Right ventricle myocardium superior (tissue), 1 donor: ENCODE data around the gene ZMYND10. TPM values are rescaled to one million over a fixed set of nuclear protein-coding genes. Genes with fewer than 3 reads are reported as not detected.
A peak's percentile ranks its signal among the peaks of the same experiment; 100 is the strongest.

Source experiments
- ATAC-seq: fragments of 200-7000 bp; cut with Tn5 transposase; one replicate; pipeline ENCODE4 v1.9.1; 2020; ENCODE audit warnings: mild to moderate bottlenecking; ENCODE audit not compliant: poor library complexity
- DNase-seq: peaks from one replicate; pipeline ENCODE4 v3.0.0-alpha.2; 2020
- intact Hi-C: fragments of 100-400 bp; cut with DNase I; formaldehyde crosslinking; loops from one replicate; pipeline ENCODE4 v1.11.2; 2022
- total RNA-seq: library from RNA; stranded (reverse); fragmentation: NEBNext Ultra II Directional; extraction: Animal tissue kit (Norgen Biotek cat#: 25700); gene quantifications from one replicate; pipeline ENCODE4 v1.2.1, GENCODE V29; 2021
- donor health status: DM: no; HTN: yes; CAD: no; lungs with severe emphysema.

The ZMYND10 gene
- total RNA-seq, 1 donor from 2014 or later = not detected

DNA sequence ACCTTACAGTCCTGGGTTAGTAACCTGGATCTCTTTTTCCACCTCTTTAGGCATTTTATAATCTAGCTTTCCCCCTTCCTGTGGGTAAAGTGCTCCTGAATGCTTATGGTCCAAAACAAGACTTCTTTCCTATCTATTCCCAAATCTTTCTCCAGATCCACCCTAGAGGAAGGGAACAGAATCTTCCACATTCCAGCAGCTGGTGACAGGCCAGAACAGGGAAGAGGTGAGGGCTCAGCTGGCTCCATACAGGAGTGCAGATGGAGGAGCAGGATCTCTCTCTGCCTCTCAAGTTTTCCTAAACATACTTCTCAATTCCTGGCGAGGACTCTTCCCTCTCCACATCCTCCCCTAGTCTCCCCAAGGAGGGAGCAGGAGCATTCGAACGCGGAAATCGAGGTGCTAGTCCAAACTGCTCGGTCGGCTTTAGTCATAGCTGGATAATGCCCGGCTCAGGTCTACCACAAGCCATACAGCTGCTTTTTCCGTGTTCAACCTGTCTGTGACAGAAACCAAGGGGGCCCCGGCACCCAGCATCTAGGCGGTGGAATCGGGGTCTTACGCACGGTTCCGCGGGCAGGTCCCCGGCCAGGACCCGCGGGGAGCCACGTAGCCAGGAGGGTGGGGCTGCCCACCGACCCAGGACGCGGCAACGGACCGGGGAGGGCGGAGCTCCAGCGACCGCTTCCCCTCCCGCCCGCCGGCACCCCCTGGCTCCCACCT lies 8.9 kb downstream of the ZMYND10 start:
- no peak for DNase-seq
- intact Hi-C loops = no loop called here
- no peak for ATAC-seq

DNA sequence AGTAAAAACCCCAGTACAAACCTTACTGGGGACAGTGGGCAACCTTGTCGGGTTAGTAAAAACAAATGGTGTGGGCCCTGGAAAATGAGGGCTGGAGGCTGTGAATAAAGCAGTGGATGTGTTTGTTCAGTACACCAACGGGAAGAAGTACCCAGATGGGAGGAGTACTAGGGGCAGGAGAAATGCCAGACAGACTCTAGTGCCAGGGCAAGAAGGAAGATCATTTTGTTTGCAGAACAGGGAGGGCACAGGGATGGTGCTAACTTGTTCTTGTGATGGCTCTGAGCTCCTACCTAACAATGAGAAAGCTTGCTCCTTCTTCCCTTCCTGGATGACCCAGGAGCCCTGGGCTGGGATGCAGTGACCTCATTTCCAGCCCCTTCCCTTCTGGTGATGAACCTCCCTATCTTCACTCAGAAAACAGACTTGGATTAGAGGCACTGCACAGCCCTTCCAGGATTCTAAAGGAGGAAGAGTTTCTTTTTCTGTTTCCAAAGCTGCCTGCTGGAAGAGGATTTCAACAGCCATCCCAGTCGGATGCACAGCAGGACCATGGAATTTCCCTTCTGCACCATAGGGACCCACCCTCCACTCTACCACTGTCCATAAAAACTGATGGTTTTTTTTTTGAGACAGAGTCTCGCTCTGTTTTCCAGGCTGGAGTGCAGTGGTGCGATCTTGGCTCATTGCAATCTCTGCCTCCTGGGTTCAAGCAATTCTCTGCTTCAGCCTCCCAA lies 11.0 kb downstream of the ZMYND10 start:
- intact Hi-C loops = no loop called here

DNA sequence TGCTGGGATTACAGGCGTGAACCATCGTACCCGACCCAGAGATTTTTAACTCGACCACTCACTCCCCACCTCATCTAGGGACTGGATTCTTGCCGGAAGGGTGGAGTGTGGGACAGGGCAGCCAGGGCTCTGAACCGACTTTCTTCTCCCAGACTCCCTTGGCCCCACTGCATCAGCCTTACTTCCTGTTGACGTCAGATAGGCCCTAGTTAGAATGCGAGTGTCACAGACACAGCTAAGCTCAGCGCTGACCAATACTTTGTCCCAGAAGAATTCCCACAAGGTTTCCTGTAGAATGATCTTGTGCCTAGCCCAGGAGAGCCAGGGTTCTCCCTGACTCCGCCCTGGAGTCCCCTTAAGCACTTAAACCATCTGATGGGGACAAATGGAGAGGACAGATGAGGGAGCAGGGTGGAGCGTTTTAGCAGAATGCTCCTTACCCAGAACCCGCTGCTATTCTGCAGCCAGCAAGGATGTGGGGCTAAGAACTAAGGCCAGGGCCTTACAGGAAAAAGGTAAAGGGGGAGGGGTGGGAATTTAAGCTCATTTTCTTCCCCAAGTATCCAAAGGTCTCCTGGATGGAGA lies 11.7 kb downstream of the ZMYND10 start:
- intact Hi-C loops = no loop called here
- ATAC-seq (peak; percentile 5), DNase-seq (no peak)

More for the DNA sequence above, 11.0 kb downstream of the ZMYND10 start:
- ATAC-seq (no peak), DNase-seq (no peak)

DNA sequence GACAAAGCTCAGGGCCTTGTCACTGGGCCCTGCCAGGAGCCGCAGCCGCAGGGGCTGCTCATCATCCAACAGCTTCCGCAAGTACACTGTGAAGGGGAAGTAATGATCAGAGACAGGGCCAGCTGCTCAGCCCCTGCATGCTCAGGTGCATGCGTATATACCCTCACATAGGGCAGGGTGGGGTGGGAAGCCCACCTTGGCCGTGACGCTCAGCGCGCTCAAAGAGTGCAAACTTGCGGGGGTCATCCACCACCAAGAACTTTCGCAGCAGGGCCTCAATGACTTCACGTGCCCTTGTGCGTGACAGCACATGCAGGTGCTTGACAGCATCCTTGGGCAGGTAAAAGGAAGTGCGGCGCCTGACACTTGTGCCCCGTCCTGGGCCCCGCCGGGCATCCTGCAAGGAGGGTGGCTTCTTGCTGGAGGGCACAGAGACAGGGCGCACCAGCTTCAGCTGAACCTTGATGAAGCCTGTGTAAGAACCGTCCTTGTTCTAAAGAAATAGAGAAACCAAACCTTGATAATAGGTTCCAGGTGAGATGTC lies 14.1 kb downstream of the ZMYND10 start:
- ATAC-seq (no peak), DNase-seq (no peak)
- intact Hi-C loops = no loop called here

DNA sequence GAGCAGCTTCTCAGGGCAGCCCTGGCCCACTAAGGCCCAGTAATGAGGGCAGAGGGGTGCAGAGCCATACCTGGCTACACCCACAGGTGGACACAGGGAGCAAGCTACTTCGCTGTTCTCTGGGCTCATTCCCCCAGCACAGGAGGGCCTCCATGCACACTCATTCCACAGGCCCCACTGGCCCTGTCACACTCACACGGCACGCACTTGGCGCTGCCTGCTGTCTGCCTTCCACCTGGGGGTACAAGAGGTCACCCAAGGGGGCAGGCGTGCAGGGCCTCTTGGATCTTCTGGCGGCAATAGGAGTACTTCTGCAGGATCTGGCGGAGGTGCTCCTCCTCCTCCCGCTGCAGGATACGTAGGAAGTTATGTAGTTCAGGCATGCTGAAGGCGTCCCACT lies 15.2 kb downstream of the ZMYND10 start:
- intact Hi-C loops = no loop called here
- no peak for ATAC-seq
- no peak for DNase-seq

DNA sequence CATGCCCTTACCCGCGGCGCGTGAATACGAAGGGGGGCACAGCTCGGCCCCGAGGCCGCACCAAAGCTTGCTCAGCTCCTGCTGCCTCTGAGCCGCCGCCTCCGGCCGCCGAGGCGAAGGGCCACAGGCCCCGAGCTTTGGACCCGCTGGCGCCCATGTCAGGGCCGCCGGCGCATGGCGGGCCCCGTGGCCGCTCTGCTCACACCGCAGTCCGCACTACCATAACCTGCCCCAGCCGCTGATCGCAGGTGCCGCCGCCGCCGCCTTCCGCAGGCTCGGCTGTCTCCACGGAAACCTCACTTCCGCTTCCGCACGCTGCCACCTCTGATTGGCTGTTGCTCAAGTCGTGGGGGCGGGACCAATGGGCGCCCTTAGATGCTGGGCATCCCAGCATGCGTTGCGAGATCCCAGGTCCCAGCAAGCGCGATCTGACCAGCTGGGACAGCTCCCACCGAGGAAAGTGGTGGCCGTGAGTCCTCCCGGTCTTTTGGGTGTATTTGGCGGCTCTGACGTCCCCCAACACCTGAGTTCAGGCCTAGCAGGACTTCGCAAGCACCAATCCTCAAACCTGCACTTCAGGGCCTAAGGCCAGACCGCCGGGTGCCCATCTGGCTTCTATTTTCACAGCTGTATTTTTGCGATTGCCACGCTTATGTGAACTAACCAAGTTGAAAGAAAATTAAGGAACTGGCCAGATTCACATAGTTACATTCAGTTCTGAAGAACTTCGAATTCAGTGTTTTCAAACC lies 17.4 kb downstream of the ZMYND10 start, which contains the start of gene TUSC2:
Gene TUSC2, minus strand, starts transcription at position 281 of the 749 bp plus-strand sequence. Its CDS starts 124 bp downstream, at position 157.
- ATAC-seq (peak; percentile 91), DNase-seq (peak; percentile 99)
- intact Hi-C loops = no loop called here

DNA sequence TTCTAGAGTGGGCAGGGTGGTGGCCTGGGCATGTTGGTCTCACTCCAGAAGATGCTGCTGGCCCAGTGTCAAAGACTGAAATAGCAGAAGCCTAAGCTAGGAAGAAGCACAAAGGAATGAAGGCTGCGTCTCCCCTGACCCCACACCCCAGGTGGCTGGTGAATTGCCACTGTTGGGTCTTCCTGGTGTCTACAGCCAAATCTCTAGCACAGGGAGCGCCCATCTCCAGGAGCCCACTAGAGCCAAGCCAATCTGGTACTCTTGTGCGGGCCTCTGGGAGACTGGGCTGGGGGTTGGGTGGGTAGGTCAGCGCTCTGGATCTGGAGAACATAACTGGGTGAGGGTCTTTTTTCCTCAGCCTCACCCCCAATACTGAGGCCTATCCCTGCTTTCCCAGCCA lies 18.4 kb downstream of the ZMYND10 start:
- ATAC-seq (no peak), DNase-seq (no peak)
- intact Hi-C loops = no loop called here

DNA sequence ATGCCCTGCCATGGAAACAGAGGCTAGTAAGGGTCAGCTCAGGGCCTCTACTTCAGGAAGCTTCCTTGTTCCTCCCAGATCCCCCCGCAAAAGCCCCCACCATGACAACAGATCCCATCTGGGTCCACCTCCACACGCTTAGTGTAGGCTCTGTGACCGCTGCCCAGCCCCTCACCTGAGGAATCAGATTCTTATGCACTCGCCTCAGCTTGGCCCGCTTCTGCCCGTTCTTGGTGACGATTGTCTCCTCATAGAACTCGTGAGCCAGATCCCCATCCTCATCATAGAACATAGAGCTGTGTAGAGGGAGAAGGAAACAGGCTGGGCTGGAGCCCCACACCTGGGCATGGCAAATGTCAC lies 19.4 kb downstream of the ZMYND10 start:
- no peak for ATAC-seq
- no peak for DNase-seq
- intact Hi-C loops = no loop called here

DNA sequence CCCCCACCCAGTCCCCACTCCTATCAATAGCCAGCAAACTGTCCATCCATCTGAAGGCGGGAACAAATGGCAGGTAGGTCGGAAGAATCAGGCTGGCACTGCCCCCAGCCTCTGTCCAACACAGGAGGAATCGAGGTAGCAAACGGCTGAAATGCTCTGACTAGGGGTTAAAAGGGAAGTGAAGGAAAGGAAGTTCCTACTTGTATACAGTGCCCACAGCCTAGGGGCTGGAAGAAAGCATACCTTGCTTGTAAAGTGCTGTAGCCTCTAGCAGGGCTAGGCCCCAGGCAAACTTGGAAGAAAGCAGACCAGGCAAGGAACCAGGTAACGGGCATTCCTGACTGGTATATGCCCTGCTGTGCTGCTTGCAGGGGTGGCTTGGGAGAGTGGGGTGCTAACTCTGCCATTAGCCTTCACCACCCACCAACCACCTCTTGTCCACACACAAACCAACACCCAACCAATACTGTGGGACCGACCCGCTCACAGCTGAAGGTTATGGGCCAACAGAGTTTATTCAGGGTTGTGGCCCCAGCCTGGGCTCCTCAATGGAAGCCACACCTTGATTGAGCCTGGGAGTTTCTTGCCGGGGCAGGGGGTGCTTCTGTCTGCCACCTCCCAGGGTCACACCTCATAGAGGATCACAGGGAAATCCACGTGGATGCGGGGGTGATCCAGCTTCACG lies 19.9 kb downstream of the ZMYND10 start:
- intact Hi-C loops = no loop called here
- ATAC-seq = no peak
- DNase-seq = no peak

DNA sequence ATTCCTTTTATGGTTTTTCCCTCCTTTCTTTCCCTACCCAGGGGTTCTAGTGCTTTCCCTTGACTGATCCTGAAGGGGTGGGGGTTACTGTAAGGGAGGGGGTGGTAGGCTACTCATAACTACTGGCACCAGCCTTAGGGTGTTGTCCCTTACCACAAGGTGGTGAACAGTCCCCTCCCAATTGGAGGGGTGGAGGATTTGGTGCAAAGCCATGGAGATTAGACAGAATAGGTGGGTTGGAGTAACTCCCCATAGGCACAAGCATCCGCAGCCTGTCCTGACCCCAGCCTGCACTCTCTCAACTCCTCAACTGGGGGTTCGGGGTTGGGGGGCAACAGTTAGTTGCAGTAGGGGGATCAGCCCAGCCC lies 20.4 kb downstream of the ZMYND10 start:
- DNase-seq = no peak
- ATAC-seq = no peak
- intact Hi-C loops = no loop called here

DNA sequence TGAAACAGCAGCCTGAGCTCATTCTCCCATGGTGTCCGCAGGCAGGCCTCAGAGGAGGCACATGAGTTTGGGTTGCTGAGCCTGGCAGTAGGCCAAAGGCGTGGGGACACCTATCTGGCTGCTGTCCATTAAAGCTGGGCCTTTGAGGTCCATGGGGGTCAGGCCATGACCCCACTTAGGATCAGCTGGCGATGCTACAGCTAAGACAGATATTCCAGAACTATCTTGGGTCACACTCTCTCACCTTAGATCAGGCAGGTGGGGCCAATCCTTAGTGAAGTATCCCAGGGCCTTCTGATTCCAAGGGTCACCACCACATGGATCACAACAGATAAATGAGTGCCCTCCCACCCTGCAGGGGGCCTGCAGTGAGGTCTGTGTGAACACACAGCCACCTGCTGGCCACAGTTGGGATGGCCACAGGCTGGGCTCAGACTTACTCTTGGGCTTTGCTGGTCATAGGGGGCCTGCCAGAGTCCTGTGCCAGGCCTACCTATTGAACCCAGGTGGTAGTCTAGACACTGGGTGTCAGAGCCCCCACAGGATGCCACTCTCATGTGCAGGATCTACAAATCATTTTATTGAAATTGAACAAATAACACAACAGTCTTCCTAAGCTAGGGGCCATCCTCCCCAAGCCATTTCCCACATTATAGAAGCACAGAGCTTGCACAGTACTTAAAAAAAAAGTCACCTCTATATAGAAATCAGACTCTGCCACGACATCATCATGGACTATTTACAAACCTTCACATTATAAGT lies 21.0 kb downstream of the ZMYND10 start:
- peak; percentile 88 for DNase-seq
- ATAC-seq = peak; percentile 14
- intact Hi-C loops = loop anchor here (5.0 kb wide), 1 partner anchor 52 kb away; no protein-coding TSS in a partner anchor

DNA sequence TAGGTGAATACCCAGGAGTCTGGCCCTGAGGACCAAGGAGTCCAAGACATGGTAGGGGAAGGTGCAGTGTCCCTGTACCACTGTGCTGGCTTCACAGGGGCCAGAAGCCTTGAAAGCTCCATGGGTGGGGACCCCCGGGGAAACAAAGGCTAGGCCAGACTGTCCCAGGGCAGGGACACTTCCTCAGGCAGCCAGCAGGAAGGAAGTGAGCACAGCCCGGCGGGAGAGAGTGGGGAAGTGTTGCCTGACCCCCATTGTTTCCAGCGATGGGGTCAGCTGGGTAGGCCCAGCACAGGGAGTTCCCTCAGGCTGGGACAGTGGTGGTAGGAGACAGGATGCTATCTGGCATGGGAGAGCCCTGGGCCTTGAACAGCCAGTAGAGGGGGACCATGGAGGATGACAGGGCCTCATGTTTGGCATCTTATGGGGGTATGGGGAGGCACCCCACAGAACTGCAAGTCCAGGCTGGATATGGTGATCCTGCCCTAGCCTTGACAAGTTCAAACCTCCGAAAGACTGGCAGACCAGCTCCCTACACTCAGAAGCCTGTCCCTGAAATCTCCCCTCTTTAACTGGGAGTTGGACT lies 21.8 kb downstream of the ZMYND10 start:
- peak; percentile 1 for ATAC-seq
- peak; percentile 77 for DNase-seq
- intact Hi-C loops = loop anchor here (5.0 kb wide), 1 partner anchor 51 kb away; no protein-coding TSS in a partner anchor

DNA sequence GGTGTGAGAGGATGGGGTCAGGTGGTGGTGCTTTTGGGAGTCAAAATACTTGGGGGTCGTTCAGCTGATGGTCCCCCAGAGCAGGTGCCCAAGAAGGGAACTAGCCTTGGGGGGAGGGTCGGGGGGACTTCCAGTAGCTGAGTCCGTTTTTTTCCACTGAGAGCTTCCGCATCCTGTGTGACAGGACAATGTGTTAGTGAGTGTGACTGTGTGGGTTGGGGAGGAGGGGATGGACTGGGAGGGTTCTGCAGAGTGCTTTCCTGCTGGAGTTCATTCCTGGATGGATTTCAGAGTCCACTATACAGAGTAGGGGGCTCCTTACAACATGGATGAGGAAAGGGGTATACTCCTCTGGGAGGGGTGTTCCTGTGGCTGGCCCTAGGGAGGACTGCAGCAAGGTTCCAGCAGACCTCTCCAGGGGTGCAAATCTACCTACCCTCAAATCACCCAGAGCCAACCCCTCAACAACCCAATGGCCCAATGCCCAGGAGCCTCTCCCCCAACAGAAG lies 22.4 kb downstream of the ZMYND10 start:
- intact Hi-C loops = loop anchor here (5.0 kb wide), 1 partner anchor 51 kb away; no protein-coding TSS in a partner anchor
- ATAC-seq = no peak
- no peak for DNase-seq

DNA sequence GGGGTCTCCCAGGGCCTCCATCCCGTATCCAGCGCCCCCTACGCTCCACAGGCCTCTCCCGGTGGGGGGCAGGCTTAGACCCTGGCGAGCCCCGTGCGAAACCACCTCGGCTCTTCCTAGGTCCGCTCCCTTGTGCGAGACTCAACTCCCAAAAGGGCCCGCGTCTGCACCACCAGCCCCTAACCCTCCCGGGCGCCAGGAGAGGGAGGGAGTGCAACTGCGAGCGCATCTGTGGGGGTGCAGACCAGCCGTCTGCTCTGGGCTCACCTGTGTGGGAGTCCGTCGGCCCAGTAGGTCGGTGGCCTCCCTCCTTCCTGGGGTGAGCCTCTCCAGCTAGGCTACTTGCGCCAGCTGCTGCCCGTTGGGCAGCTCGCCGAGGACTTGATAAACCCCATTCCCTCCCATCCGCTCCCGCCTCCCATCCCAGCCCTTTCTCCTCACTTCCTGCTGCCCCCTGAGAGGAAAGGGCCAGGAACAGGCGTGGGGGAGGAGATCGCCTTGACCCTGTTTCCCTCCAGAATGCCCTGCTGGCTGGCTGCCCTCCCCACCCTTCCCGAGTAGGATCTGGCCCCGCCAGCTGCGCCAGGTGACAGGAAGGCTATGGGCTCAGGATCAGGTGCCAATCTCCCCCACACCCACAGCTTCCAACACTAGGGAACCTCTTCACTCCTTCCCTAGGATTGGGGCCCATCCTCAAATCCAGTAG lies 23.0 kb downstream of the ZMYND10 start, which contains the start of gene HYAL2:
Gene HYAL2, minus strand, starts transcription at position 360 of the 706 bp plus-strand sequence. CDS start 2,256 bp downstream, outside the sequence.
- no peak for ATAC-seq
- peak; percentile 84 for DNase-seq
- intact Hi-C loops = loop anchor here (5.0 kb wide), 1 partner anchor 50 kb away; no protein-coding TSS in a partner anchor

DNA sequence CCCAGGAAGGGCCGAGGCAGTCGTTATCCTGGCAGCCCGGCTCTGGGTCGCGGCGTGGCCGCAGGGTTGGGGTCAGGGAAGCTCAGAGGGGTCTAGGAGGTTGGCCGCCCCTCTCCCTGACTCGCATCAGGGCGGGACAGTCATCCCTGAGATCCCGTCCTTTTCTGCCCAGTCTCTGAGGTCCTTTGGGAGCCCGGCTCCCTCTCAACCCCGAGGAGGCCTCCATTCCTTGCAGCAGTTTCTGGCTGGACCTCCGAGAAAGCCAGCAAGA lies 23.5 kb downstream of the ZMYND10 start:
- ATAC-seq (no peak), DNase-seq (no peak)
- intact Hi-C loops = loop anchor here (5.0 kb wide), 1 partner anchor 50 kb away; no protein-coding TSS in a partner anchor
